ENCODE measurements around the gene LETM1.

The LETM1 gene

DNA sequence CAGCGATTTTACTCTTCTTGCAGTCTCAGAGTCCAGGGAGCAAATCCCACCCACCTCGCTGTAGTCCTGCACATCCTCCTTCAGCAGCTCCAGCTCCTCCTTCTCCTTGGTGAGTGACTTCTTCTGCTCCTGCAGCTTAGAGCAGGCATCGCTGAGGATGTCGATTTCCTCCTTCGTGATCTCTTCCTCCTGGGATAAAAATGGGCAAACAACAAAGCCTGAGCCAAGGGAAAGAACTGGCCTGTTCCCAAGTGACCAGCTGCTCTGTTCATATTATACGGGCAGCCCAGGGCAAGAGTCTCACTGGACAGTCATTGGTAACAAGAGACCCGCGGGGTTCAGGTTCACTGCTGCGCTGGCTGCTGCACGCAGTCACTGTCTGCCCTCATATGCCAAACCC lies 36.7 kb downstream of the LETM1 start:
- no peaks in the 10 kb centered on the region for H3K27me3 ChIP-seq (ENCODE audit: control insufficient read depth in 1 of 2, insufficient read depth in 1 of 2, low read length in 2 of 2)
- H3K36me3 ChIP-seq (ENCODE audit: control insufficient read depth in 1 of 2, insufficient read depth in 2 of 2, low read depth in 1 of 2, low read length in 2 of 2) = peaks cover 84 to 85% of the 10 kb centered on the region in 2 experiments
- H3K27ac ChIP-seq (ENCODE audit: low read length, poor library complexity, severe bottlenecking) = no peak overlapping the region
- no peak overlapping the region for H2AK5ac ChIP-seq (ENCODE audit: low read length, severe bottlenecking)
- H2BK12ac ChIP-seq (ENCODE audit: low read length in 2 of 2) = no peak overlapping the region
- H4K8ac ChIP-seq (ENCODE audit: low read length) = no peak overlapping the region
- H2BK15ac ChIP-seq (ENCODE audit: low read depth, poor library complexity, severe bottlenecking) = no peak overlapping the region
- no peak overlapping the region for H3K4ac ChIP-seq (ENCODE audit: low read depth in 1 of 2, low read length in 2 of 2)
- H2BK5ac ChIP-seq (ENCODE audit: low read depth, low read length, poor library complexity, severe bottlenecking) = no peak overlapping the region
- no peak overlapping the region for H3K9ac ChIP-seq (ENCODE audit: low read length)
- DNase-seq = no peak
- 96% methylated on average over 10 of the region's 10 CpGs for WGBS
- H3K23ac ChIP-seq (ENCODE audit: low read length in 2 of 2) = no peak overlapping the region
- no peak overlapping the region for H2BK120ac ChIP-seq (ENCODE audit: low read depth, low read length)
- H3K18ac ChIP-seq (ENCODE audit: low read depth in 1 of 2, low read length in 2 of 2) = no peak overlapping the region
- no peak overlapping the region for H4K91ac ChIP-seq (ENCODE audit: low read length)
- peaks cover 13% of the 10 kb centered on the region for H3K79me1 ChIP-seq (replicated peaks; ENCODE audit: low read length, poor library complexity, severe bottlenecking)
- H2AFZ ChIP-seq (ENCODE audit: low read depth, low read length) = no peak overlapping the region
- H3K4me1 ChIP-seq (ENCODE audit: control insufficient read depth, insufficient read depth, low read depth, low read length) = no peaks in the 10 kb centered on the region
- H3K9me3 ChIP-seq (ENCODE audit: control insufficient read depth, low read length) = no peaks in the 10 kb centered on the region
- H3K14ac ChIP-seq (ENCODE audit: low read length in 2 of 2) = no peak overlapping the region
- no peak overlapping the region for H3K4me3 ChIP-seq (ENCODE audit: insufficient read depth in 1 of 2, low read depth in 1 of 2, low read length in 2 of 2)
- H3K4me2 ChIP-seq (ENCODE audit: low read length, poor library complexity, severe bottlenecking) = no peak overlapping the region

DNA sequence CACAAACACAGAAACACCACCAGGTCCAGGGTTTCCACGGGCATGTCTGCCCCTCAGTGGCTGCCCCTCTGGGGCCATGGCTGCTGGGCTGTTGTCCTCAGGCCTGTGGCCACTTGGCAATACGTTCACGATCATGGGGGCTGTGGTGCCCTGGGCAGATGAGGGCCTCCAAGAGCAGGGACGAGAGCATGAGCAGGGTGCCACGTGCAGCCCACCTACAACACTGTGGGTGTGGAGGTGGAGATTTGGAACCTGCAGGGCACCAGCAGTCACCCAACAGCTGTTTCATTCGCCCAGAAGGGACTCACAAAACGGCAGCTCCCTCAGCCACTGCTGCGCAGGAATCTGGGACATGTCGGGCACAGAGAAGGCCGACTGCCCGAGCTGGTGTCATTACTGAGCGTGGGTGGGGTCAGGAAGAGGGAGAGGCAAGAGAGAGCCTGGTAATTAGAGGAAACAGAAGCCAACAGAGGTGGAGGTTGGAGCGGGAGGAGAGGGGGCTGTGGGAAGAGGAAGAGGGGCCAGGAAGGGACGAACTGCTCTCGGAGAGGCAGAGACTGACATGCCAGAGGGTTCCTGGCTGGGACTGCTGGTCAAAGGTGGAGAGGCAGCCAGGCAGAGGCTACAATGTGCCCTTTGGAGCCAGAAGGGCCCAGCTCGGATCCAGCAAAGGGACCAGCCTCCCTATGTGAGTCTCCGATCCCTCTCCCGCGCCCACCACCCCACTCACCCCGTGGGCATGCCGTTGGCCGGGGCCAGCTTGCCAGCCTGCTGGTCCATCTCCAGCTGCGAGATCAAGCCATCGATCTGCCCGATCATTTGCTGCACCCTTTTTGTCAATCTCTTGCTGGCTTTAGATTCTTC lies 39.7 kb downstream of the LETM1 start:
- Histone ChIP-seq H2BK120ac (ENCODE audit: low read depth, low read length) (no peak overlapping the region), H3K9me3 (ENCODE audit: control insufficient read depth, low read length) (no peaks in the 10 kb centered on the region), H3K4me1 (ENCODE audit: control insufficient read depth, insufficient read depth, low read depth, low read length) (no peaks in the 10 kb centered on the region), H3K14ac (ENCODE audit: low read length in 2 of 2) (no peak overlapping the region), H2BK15ac (ENCODE audit: low read depth, poor library complexity, severe bottlenecking) (no peak overlapping the region), H3K23ac (ENCODE audit: low read length in 2 of 2) (no peak overlapping the region), H2AK5ac (ENCODE audit: low read length, severe bottlenecking) (no peak overlapping the region), H3K27ac (ENCODE audit: low read length, poor library complexity, severe bottlenecking) (no peak overlapping the region), H4K91ac (ENCODE audit: low read length) (no peak overlapping the region), H3K4me3 (ENCODE audit: insufficient read depth in 1 of 2, low read depth in 1 of 2, low read length in 2 of 2) (no peak overlapping the region), H3K27me3 (ENCODE audit: control insufficient read depth in 1 of 2, insufficient read depth in 1 of 2, low read length in 2 of 2) (no peaks in the 10 kb centered on the region), H3K18ac (ENCODE audit: low read depth in 1 of 2, low read length in 2 of 2) (no peak overlapping the region), H3K4me2 (ENCODE audit: low read length, poor library complexity, severe bottlenecking) (no peak overlapping the region), H3K4ac (ENCODE audit: low read depth in 1 of 2, low read length in 2 of 2) (no peak overlapping the region), H3K9ac (ENCODE audit: low read length) (no peak overlapping the region), H2BK5ac (ENCODE audit: low read depth, low read length, poor library complexity, severe bottlenecking) (no peak overlapping the region), H3K36me3 (ENCODE audit: control insufficient read depth in 1 of 2, insufficient read depth in 2 of 2, low read depth in 1 of 2, low read length in 2 of 2) (peaks cover 76% of the 10 kb centered on the region in 2 experiments), H2AFZ (ENCODE audit: low read depth, low read length) (no peak overlapping the region), H4K8ac (ENCODE audit: low read length) (no peak overlapping the region), H3K79me1 (replicated peaks; ENCODE audit: low read length, poor library complexity, severe bottlenecking) (peaks cover 8% of the 10 kb centered on the region), H2BK12ac (ENCODE audit: low read length in 2 of 2) (no peak overlapping the region)
- 96% methylated on average over 25 of the region's 25 CpGs for WGBS
- DNase-seq = no peak

DNA sequence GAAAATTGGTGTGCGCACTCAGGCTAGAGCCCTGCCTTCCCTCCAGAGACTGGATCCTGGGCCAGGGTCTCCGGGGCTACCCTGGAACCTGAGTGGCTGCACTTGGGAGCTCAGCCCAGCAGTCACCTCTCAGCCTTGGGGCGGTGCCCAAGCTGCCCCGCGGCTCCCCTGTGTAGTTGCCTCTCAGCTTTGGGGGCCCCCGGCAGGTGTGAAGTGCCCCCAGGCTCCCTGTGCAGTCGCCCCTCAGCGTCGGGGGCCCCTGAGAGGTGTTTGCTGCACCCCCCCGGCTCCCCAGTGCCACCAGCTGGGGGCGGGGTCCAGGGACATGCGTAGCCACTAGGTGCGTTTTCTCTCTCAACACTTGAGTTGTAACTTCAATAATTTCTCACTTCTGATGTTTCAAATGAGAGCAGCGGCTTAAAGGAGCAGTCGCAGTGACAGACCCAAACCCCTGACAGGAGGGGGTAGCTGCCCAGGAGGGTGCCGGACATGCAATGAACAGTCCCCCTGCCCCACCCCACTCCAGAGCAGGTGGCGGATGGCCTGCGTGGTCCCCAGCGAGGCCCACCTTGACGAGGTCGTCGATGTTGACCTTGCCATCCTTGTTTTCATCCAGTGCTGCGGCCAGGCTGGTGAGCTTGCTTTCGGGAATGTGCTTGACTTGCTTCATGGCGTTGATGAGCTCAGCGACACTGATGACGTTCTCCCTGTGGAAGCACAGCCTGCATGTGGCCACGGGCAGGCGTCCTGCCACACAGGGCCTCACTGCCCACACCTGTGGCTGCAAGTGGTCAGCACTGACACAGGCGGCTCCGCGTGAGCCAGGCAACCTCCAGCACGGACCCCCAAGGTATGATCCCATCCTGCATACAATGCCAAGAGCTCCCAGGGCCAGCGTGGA lies 40.6 kb downstream of the LETM1 start:
- DNase-seq = no peak
- Histone ChIP-seq H2BK15ac (ENCODE audit: low read depth, poor library complexity, severe bottlenecking) (no peak overlapping the region), H3K9ac (ENCODE audit: low read length) (no peak overlapping the region), H2AFZ (ENCODE audit: low read depth, low read length) (no peak overlapping the region), H3K4me1 (ENCODE audit: control insufficient read depth, insufficient read depth, low read depth, low read length) (no peaks in the 10 kb centered on the region), H3K4me2 (ENCODE audit: low read length, poor library complexity, severe bottlenecking) (no peak overlapping the region), H3K27ac (ENCODE audit: low read length, poor library complexity, severe bottlenecking) (no peak overlapping the region), H3K9me3 (ENCODE audit: control insufficient read depth, low read length) (no peaks in the 10 kb centered on the region), H4K8ac (ENCODE audit: low read length) (no peak overlapping the region), H3K4ac (ENCODE audit: low read depth in 1 of 2, low read length in 2 of 2) (no peak overlapping the region), H2BK120ac (ENCODE audit: low read depth, low read length) (no peak overlapping the region), H3K23ac (ENCODE audit: low read length in 2 of 2) (no peak overlapping the region), H2BK5ac (ENCODE audit: low read depth, low read length, poor library complexity, severe bottlenecking) (no peak overlapping the region), H2AK5ac (ENCODE audit: low read length, severe bottlenecking) (no peak overlapping the region), H3K36me3 (ENCODE audit: control insufficient read depth in 1 of 2, insufficient read depth in 2 of 2, low read depth in 1 of 2, low read length in 2 of 2) (peaks cover 78 to 83% of the 10 kb centered on the region in 2 experiments), H2BK12ac (ENCODE audit: low read length in 2 of 2) (no peak overlapping the region), H3K27me3 (ENCODE audit: control insufficient read depth in 1 of 2, insufficient read depth in 1 of 2, low read length in 2 of 2) (no peaks in the 10 kb centered on the region), H3K14ac (ENCODE audit: low read length in 2 of 2) (no peak overlapping the region), H3K4me3 (ENCODE audit: insufficient read depth in 1 of 2, low read depth in 1 of 2, low read length in 2 of 2) (no peak overlapping the region), H4K91ac (ENCODE audit: low read length) (no peak overlapping the region), H3K18ac (ENCODE audit: low read depth in 1 of 2, low read length in 2 of 2) (no peak overlapping the region), H3K79me1 (replicated peaks; ENCODE audit: low read length, poor library complexity, severe bottlenecking) (peaks cover 13% of the 10 kb centered on the region)
- 96% methylated on average over 34 of the region's 34 CpGs for WGBS

DNA sequence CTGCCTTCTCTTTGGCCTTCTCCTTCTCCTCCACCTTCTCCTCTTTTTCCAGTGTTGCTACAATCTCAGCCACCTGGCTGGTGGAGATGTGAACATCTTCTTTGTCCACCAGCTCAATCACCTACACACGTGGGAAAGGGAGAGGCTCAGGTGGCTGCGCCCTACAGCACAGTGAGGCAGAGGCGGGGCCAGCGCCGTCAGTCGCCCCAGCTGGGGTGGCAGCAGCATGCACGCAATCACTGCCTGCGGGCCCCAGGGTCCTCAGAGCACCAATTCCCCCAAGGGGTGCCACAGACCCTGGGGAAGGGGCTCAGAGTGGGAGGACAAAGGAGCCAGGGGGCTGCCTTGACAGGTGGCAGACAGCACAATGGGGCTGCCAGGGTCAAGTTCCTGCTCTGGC lies 41.5 kb downstream of the LETM1 start:
- peaks cover 11% of the 10 kb centered on the region for H3K79me1 ChIP-seq (replicated peaks; ENCODE audit: low read length, poor library complexity, severe bottlenecking)
- H3K9me3 ChIP-seq (ENCODE audit: control insufficient read depth, low read length) = no peaks in the 10 kb centered on the region
- H2AFZ ChIP-seq (ENCODE audit: low read depth, low read length) = no peak overlapping the region
- no peak overlapping the region for H3K4me3 ChIP-seq (ENCODE audit: insufficient read depth in 1 of 2, low read depth in 1 of 2, low read length in 2 of 2)
- H3K9ac ChIP-seq (ENCODE audit: low read length) = no peak overlapping the region
- H3K14ac ChIP-seq (ENCODE audit: low read length in 2 of 2) = no peak overlapping the region
- 97% methylated on average over 6 of the region's 8 CpGs for WGBS
- H3K18ac ChIP-seq (ENCODE audit: low read depth in 1 of 2, low read length in 2 of 2) = no peak overlapping the region
- no peak overlapping the region for H2BK120ac ChIP-seq (ENCODE audit: low read depth, low read length)
- H2BK12ac ChIP-seq (ENCODE audit: low read length in 2 of 2) = no peak overlapping the region
- no peak overlapping the region for H3K23ac ChIP-seq (ENCODE audit: low read length in 2 of 2)
- no peak overlapping the region for H4K8ac ChIP-seq (ENCODE audit: low read length)
- H4K91ac ChIP-seq (ENCODE audit: low read length) = no peak overlapping the region
- H3K27ac ChIP-seq (ENCODE audit: low read length, poor library complexity, severe bottlenecking) = no peak overlapping the region
- H3K27me3 ChIP-seq (ENCODE audit: control insufficient read depth in 1 of 2, insufficient read depth in 1 of 2, low read length in 2 of 2) = no peaks in the 10 kb centered on the region
- H2BK5ac ChIP-seq (ENCODE audit: low read depth, low read length, poor library complexity, severe bottlenecking) = no peak overlapping the region
- no peak for DNase-seq
- H2AK5ac ChIP-seq (ENCODE audit: low read length, severe bottlenecking) = no peak overlapping the region
- peaks cover 69 to 77% of the 10 kb centered on the region in 2 experiments for H3K36me3 ChIP-seq (ENCODE audit: control insufficient read depth in 1 of 2, insufficient read depth in 2 of 2, low read depth in 1 of 2, low read length in 2 of 2)
- no peak overlapping the region for H3K4me2 ChIP-seq (ENCODE audit: low read length, poor library complexity, severe bottlenecking)
- H3K4me1 ChIP-seq (ENCODE audit: control insufficient read depth, insufficient read depth, low read depth, low read length) = no peaks in the 10 kb centered on the region
- no peak overlapping the region for H3K4ac ChIP-seq (ENCODE audit: low read depth in 1 of 2, low read length in 2 of 2)
- H2BK15ac ChIP-seq (ENCODE audit: low read depth, poor library complexity, severe bottlenecking) = no peak overlapping the region

All from mesenchymal stem cell (in vitro differentiated cells and primary cell).